AML-193 (cell line): ENCODE data around the gene BNIP2.
"Not testable (repeated sequence)": the region's sequence is repeated elsewhere in the genome, so short reads cannot be mapped to it uniquely, and the experiment has no call there.

Experiments
- DNase-seq, 2 experiments: peaks; one replicate each; lab custom pipeline; 2025; lab: John Stamatoyannopoulos, UW

The BNIP2 gene

DNA sequence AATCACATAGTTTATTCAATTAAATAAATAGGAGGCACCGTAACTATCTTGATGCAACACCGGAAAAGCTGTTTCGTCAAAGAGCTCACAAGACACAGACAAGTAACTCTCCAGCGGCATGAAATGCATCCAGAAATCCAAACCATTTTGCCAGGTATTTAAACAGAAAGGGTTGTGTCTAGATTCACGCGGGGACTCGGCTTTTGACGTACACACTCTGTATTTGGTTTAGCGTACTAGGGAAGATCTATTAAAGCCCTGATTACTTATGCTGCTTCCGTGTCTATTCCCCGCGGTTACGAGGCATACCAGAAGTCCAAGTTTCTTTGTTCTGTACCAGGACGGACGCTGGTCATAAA lies 718 bp downstream of the BNIP2 start:
- peak; percentile 50 to 55 for DNase-seq

DNA sequence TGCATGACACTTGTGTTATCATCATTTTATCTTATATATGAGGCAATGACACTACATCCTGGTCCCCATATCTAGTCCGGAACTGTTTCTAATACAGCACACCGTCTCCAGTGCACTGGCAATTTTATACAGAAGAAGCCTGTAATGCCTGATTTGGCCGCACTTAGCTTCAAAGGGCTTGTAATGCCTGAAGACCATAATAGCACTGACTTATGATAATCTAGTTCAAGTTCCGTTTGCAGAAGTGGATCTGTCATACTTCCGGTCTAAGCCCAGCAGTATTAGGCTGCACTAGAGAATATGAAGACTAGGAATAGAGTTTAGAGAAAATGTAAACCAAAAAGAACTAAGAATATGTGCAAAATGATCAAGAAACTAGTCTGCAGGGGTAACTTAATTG lies 1.3 kb downstream of the BNIP2 start:
- DNase-seq = peak; percentile 37 to 49

DNA sequence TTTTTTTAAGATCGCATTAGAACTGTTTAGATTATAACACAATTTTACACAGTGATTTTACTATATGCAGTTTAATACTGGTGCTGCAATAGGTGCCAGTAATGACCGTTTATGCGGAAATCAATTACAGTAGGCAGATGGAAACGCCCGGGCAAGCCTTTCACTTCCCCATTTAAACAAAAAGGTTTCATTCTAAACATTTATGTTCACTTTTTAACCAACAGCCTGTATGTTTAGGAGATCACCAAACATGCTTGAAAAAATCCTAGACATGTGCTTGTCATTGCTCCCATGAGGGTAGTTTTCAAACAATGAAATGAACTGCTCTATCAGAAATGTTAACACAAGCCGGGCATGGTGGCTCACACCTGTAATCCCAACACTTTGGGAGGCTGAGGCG lies 2.7 kb downstream of the BNIP2 start:
- DNase-seq = peak; percentile 59 to 71

DNA sequence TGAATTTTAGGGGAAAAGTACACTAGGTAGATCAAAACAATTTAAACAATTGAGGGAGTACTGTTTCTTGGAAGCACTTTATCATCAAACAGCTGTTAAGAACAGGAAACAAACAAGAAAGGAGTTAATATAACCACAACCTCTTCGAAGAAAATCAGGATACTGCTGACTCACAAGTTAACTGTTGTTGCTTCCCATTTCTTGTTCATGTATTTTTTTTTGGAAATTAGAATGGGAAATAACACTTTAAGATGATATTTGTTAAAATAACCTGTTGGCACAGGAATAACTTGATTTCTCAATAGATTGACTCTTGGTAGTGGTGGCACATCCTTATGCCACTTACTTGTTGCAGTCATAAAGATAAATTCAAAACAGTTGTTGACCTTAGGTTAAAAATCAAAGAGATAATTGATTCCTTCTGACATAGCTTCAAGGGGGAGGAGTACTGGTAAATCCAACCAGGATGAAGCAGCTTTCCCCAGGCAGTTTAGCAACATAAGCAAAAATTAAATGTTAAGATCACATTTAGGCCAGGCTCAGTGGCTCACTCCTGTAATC lies 3.3 kb downstream of the BNIP2 start:
- DNase-seq = peak in 1 of 2 experiments; percentile 11

DNA sequence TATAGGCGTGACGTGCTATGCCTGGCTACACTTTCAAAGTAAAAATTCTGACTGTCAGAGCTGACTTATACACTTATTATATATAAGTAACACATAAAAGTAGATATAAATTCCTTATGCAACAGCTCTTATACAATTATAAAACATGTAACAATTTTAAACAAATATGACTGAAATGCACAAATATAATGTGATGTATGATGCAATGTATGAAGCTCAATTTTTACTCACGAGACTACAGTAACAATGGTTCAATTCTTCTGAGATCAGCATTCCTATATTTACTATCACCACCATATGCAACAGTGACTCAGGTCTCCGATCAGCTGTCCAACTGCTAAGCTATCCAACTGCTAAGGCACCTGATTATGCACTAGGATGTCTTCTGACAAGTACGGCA lies 8.2 kb downstream of the BNIP2 start:
- DNase-seq = no peak

DNA sequence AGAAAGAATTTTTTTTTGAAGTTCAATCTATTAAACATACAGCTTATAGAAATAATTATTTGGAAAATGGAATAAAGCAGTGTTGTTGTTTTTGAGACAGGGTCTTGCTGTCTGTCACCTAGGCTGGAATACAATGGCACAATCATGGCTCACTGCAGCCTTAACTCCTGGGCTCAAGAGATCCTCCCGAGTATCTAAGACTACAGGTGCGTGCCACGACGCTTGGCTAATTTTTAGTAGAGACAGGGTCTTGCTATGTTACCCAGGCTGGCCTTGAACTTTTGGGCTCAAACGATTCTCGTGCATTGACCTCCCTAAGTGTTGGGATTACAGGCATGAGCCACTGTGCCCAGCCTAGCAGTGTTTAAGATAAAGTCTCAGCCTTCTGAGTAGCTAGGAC lies 8.8 kb downstream of the BNIP2 start:
- no peak for DNase-seq

DNA sequence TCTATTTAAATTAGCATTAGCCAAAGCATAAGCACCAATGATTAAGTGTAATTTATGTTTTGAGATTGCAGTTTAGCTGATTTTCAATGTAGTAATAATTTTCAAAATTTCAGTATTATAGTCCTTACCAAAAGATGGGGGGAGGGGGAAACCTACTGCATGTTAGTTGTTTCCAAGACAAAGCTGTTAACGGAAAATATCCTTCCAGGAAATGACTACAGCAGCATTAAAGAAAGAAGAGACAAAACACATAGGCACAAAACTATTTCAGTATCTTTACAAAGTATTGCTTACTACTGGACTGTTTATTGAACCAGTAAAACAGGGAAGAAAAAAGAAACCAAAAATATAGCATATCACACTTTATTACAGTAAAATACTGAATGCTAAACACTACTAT lies 10.5 kb downstream of the BNIP2 start:
- DNase-seq = no peak

DNA sequence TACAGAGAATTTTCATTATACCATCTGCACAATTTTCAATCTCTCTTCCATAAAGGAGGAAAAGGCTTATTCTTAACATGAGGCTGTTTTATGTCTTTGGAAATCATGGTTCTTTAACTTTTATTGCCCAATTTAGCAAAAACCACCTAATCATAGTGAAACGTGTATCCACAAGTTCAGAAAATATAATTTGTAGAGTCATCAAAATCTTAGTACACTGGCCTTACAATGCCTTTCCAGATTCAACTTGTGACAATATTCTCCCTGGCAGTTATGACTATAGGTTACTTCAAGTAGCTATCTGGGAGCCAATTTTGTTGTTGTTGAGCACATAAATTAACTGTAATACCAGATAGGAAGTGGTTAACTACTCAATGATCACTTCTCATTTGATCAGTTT lies 10.9 kb downstream of the BNIP2 start:
- no peak for DNase-seq

DNA sequence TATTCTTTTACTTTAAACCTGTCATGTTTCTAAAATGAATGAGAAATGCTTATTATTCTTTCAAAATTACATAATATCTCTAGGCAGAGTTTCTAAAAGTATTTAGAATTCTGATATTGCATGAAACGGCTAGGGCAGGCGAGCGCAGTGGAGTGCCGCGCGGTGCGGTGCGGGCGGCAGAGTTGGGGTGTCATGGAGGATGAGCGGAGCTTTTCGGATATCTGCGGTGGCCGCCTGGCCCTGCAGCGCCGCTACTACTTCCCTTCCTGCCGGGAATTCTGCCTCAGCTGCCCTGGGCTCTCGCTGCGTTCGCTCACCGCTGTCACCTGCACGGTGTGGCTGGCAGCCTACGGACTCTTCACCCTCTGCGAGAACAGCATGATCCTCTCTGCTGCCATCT lies 12.6 kb downstream of the BNIP2 start:
- no peak for DNase-seq

DNA sequence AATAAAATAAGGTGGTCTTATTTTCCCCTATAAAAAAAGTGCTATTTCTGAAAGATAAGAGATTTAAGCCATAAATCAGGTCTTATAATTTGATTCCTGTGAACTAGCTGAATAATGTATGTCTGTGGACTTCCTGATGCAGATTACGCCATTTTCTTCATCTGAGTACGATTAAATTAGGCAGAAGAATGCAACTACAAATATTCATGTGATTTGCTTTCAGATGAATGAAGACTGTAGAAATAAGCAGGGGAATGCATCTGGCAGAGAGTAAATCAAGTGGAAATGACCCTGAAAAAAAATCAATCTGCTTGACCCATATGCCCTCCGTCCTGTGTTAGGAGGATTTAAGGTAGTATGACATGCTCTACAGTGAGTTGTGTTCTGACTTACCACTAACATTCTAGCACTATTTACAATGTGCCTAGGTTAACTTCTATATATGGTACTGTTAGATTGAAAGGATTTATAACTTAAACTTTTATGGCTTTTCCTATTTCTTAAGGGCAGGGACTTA lies 14.7 kb downstream of the BNIP2 start:
- no peak for DNase-seq

DNA sequence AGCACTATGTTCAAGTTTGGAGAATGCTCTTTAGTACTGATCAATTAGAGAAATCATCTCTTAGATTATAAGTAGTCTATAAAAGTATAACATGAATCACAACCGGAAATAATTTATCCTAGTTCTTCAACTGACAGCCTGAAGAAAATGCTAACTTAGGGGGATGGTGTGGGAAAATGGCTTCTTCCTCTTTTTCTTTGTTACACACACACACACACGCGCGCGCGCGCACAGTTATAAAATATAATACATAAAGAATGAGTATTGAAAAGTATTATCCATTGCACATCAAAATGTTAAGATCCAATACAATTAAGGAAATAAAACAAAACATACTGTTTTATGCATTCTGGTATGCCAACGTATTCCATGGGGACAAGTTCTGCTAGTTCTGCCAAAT lies 20.6 kb downstream of the BNIP2 start:
- no peak for DNase-seq

DNA sequence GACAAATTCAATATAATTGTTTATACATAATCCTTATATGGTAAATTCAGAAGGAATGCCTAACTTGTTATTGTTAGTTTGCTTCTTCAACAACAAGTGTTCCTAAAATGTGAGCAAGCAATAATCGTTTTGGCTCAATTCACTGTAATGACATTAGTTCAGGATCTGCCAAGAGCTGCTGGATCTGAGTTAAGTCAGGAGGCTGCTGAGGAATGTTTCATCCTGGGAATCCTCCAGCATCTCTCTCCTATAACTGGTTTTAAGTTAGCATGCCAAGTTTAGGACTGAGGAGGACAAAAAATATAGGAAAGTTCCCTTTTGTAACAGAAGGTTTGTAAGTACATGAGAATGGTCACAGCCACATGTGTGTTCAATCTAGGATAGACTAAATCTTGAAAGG lies 26.9 kb downstream of the BNIP2 start:
- no peak for DNase-seq

DNA sequence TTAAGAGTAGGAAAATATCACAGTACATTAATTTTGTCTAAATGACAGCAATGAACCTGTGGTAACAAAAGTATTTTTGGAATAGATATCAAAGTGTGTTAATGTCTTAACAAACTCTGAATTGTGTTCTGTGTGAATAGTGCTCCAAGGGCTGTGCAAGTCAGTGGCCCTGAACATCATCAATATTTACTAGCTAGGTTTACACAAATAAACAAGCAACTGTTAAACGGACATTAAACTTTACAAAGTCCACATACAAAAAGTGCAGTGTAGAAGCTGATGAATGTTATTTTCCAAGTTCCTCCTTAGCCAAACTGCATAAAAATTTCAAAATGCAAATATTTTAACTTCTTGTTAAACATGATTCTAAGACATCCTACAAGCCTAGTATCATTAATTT lies 29.8 kb downstream of the BNIP2 start:
- DNase-seq = no peak

DNA sequence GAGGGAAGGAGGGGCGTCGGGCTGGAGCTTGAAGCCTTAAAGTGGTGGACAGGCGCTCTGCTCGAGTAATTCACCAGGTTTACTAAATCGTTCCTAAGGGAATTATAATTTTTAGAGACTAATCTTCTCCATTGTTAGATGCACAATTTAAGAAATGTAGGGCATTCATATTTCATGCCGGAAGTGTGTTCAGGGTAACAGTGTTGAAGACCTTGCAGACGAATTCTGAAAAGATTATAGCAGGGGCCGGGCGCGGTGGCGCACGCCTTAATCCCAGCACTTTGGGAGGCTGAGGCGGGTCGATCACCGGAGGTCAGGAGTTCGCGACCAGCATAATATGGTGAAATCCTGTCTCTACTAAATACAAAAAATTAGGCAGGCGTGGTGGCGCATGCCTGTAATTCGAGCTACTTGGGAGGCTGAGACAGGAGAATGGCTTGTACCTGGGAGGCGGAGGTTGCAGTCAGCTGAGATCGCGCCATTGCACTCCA lies 31.4 kb downstream of the BNIP2 start:
- no peak for DNase-seq

DNA sequence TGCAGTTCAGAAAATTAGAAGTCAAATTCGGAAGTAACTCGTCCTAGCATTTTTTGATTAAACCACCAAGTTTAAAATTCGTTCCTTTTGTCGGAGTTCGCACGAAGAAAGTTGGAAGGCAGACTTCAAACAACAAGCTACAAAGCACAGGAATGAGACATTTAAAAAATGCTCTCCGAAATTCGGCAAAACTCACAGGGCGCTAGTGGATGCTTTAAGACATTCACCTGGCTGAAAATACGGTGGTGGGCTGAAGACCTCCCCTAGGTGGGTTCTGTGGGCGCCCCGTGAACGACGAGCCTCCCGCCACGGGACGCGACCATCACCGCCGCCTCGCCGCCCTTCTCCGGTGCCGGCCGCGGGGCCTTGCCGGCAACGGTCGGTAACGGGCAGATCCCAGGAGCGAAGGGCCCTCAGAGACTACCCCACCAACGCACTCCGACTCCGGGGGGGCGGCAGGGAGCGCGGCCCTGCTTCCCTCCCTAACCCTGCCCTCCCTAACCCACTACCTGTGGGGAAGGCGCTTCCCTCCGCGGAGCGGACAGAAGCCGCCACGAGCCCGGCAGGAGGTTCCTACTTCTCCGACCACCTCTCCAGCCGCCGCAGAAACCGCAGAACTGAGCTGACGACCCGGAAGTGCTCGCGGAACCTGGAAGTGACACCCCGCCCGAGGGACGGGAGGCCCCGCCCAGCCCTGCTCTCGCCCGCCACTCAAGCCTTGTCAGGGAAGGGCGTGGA lies 32.1 kb downstream of the BNIP2 start, which contains the start of gene GTF2A2:
GTF2A2 (minus strand) TSS at position 619 of the 738 bp plus-strand sequence. CDS start 5,238 bp downstream, outside the sequence.
- peak; percentile 86 to 87 for DNase-seq

DNA sequence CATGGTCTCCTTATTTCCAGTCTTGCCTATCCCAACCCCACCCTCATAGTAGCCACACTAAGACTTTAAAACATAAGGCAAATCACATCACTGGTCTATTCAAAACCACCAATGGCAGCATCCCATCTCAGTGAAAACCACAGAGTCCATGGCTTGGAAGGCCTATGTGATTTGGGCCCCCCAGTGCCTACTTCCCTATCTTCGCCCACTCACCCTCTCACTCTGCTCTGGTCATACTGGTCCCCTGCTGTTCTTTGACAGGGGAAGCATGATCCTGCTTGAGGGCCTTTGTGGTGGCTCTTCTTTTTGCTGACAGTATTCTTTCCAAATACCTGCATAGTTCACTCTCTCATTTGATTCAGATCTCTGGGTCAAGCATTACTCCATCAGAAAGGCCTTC lies 35.1 kb downstream of the BNIP2 start:
- no peak for DNase-seq

DNA sequence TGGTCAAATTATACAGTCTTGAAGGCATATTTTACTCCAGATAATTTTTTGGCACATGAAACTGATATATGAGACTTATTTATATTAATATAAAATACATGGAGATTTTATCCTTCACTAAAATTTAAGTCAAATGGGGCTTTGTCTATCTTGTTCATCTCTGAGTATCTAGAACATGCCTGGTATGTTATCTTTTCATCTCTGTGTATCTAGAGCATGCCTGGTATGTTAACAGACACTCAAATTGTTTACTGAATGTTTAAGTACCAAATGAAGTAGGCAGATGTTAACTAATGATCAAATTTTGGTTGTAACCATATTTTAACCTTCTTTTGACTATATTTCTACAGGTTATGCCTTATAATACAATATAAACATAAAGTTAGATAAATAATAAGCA lies 39.5 kb downstream of the BNIP2 start:
- no peak for DNase-seq

DNA sequence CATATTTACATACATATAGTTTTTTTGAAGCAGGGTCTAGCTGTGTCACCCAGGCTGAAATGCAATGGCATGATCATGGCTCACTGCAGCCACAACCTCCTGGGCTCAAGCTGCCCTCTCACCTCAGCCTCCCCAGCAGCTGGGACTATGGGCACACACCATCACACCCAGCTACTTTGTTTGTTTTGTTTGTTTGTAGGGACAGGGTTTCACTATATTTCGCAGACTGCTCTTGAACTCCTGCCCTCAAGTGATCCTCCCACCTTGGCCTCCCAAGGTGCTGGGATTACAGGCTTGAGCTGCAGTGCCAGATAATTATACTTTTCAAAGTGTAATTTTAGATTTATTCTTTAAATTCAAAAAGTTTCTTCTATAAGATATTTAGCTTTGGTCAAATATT lies 42.0 kb downstream of the BNIP2 start:
- DNase-seq = no peak

DNA sequence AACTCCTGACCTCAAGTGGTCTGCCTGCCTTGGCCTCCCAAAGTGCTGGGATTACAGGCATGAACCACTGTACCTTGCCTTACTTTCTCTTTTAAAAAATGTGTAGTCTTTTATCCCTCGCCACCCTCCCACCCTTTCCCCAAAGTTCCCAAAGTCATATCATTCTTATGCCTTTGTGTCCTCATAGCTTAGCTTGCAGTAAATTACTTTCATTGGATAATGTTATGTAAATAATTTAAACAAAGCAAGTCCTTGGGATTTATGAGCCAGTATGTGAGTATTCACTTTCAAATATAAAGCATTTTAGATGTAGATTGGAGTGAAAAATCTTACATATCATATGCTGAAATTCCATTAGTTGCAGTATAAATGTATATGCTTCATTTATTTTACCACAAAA lies 42.8 kb downstream of the BNIP2 start:
- DNase-seq = no peak

DNA sequence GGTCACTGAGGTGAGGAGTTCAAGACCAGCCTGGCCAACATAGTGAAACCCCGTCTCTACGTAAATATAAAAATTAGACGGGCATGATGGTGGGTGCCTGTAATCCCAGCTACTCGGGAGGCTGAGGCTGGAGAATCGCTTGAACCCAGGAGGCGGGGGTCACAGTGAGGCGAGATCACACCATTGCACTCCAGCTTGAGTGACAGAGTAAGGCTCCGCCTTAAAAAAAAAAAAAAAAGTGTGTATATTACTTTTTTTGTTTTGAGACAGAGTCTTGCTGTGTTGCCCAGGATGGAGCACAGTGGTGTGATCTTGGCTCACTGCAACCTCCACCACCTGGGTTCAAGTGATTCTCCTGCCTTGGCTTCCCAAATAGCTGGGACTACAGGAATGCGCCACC lies 43.3 kb downstream of the BNIP2 start:
- not testable (repeated sequence) for DNase-seq

DNA sequence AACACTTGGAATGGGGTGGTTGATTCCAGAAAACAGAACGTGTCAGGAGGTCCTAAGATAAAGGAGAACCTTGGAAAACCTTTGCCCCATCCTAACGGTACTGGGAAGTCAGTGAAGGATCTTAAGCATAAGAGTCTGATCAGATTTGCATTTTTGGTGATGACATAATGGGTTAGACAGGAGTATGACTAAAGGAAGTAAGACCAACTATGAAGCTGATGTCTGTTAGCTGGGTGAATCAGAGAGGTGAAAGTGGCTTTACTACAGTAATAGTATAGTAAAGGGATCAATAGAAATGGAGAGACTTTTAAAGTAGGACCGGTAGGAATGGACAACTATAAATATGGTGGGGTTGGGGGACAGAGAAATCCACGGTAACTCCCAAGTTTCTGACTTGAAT lies 44.4 kb downstream of the BNIP2 start:
- DNase-seq = no peak

DNA sequence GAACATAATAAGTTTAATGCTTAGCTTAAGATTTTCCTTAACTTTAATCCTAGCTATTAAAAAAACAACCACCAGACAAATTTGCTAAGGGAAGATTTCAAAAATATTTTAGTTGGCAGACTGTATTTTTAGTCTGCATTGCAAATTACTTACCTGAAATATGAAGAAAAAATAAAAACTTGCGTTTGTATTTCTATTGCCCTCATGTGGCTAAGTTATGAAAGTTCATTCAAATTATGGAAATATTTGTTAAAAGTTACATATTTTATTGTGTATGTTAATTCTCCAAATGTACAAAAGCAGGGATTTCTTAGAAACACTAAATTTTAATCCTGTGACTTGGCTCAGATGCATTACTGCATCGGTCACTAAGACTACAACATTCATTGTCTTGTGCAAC lies 46.8 kb downstream of the BNIP2 start:
- no peak for DNase-seq

DNA sequence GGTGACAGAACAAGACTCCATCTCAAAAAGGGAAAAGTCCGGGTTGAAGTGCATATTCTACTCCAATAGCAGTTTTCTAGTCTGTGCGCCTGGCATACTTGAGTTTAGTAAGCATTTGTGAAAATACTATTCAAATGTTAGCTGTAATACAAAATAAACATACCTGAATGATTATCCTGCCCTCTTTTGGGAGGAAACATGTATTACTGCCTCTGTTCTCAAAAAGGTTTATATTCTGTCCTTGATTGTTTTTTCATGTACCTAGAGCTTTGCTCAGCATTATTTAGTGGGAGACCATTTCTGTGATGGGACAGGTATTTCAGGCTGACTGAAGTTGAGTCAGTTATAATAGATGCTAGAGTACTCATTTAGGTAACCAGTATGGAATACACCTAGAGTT lies 51.6 kb downstream of the BNIP2 start:
- not testable (repeated sequence) for DNase-seq

DNA sequence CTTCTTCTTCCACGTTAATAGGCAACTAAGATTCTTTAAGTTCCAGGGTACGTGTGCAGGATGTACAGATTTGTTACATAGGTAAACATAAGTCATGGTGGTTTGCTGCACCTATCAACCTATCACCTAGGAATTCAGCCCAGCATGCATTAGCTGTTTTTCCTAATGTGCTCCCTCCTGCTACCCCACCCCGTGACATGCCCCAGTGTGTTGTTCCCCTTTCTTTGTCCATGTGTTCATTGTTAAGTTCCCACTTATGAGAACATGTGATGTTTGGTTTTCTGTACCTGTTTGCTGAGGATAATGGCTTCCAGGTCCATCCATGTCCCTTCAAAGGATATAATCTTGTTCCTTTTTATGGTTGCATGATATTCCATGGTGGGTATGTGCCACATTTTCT lies 52.9 kb downstream of the BNIP2 start:
- no peak for DNase-seq
